ENCODE results near the gene KSR2.

GRCh38 chr12:117761528-117762100, 207.2 kb downstream of the KSR2 start:
- TF ChIP-seq ONECUT2 (CRISPR knock-in tag; IDR thresholded peaks at IDR 0.05), result no peak
- no peak for TF ChIP-seq EZH2 (conservative IDR thresholded peaks at IDR 0.05; ENCODE audit: low read depth, low read length)
- no peak for TF ChIP-seq AFF4 (CRISPR knock-in tag; IDR thresholded peaks at IDR 0.05)
- no peak for TF ChIP-seq KDM4B (CRISPR knock-in tag; IDR thresholded peaks at IDR 0.05)
- no peak for TF ChIP-seq PHF20 (CRISPR knock-in tag; IDR thresholded peaks at IDR 0.05)
- no peak for TF ChIP-seq CREBL2 (CRISPR knock-in tag; IDR thresholded peaks at IDR 0.05; ENCODE audit: borderline replicate concordance)
- no peak for TF ChIP-seq JUN (CRISPR knock-in tag; IDR thresholded peaks at IDR 0.05)
- TF ChIP-seq EP300 (IDR thresholded peaks at IDR 0.05; ENCODE audit: low read depth in 2 of 2, low read length in 2 of 2), result no peak
- no peak for TF ChIP-seq EP300 (CRISPR knock-in tag; IDR thresholded peaks at IDR 0.05; ENCODE audit: borderline replicate concordance)
- no peak for TF ChIP-seq TAF1 (CRISPR knock-in tag; IDR thresholded peaks at IDR 0.05)
- TF ChIP-seq ZNF260 (CRISPR knock-in tag; IDR thresholded peaks at IDR 0.05; ENCODE audit: borderline replicate concordance, low read depth), result no peak
- TF ChIP-seq CTCF (CRISPR knock-in tag; IDR thresholded peaks at IDR 0.05), result no peak
- no peak for TF ChIP-seq POLR2A (IDR thresholded peaks at IDR 0.05; ENCODE audit: insufficient read depth in 1 of 2, low read depth in 2 of 2, low read length in 2 of 2)

Measured in HepG2 (cell line).